A673 (cell line): Measurements from ENCODE around the gene TMEM273. TPM values are rescaled to one million over a fixed set of nuclear protein-coding genes. Genes with fewer than 3 reads are reported as not detected.

Experiments
- BruUV-seq: library from RNA; stranded (reverse); fragments of 400-500 nt; replicated peaks from 2 replicates; lab custom pipeline; 2021; lab: Mats Ljungman, UMichigan
- CTCF ChIA-PET: fragments of 300-600 bp; sonication (Branson Sonifier 250); formaldehyde crosslinking; loops from one replicate; lab custom pipeline; 2022; ENCODE audit warnings: antibody characterized with exemption; lab: Charles Lee
- POLR2A ChIA-PET: fragments of 300-600 bp; sonication (Branson Sonifier 250); formaldehyde crosslinking; loops from one replicate; lab custom pipeline; 2022; ENCODE audit warnings: antibody characterized with exemption; ENCODE audit not compliant: low non-redundant PET; lab: Charles Lee
- DNase-seq: peaks from one replicate; pipeline ENCODE4 v3.0.0-alpha.2; 2015; ENCODE audit warnings: low spot score
- H3K27ac ChIP-seq: fragments of 200-600 bp; sonication (generic); 2 replicates; pipeline ENCODE4 v1.5.1; 2016; ENCODE audit warnings: mixed run types, low read depth, mild to moderate bottlenecking, mixed read lengths, antibody characterized with exemption, low read length; ENCODE audit not compliant: poor library complexity, severe bottlenecking
- H3K27me3 ChIP-seq: fragments of 200-600 bp; sonication (generic); replicated peaks from 2 replicates; pipeline ENCODE4 v1.6.1; 2017; ENCODE audit warnings: mixed run types, low read depth, mild to moderate bottlenecking, mixed read lengths, antibody characterized with exemption, low read length; ENCODE audit not compliant: insufficient read depth, poor library complexity
- H3K36me3 ChIP-seq: fragments of 200-600 bp; sonication (generic); 2 replicates; pipeline ENCODE4 v1.6.1; 2016; ENCODE audit warnings: mixed run types, mild to moderate bottlenecking, mixed read lengths, antibody characterized with exemption, low read length; ENCODE audit not compliant: insufficient read depth, poor library complexity, severe bottlenecking
- H3K4me1 ChIP-seq: fragments of 200-600 bp; sonication (generic); 2 replicates; pipeline ENCODE4 v1.6.1; 2017; ENCODE audit warnings: mixed run types, mild to moderate bottlenecking, mixed read lengths, antibody characterized with exemption, low read length; ENCODE audit not compliant: insufficient read depth, poor library complexity, severe bottlenecking
- H3K4me3 ChIP-seq: fragments of 200-600 bp; sonication (generic); 2 replicates; pipeline ENCODE4 v1.5.1; 2016; ENCODE audit warnings: low read depth, mixed run types, mild to moderate bottlenecking, mixed read lengths, low read length; ENCODE audit not compliant: poor library complexity, severe bottlenecking
- H3K9me3 ChIP-seq: fragments of 200-600 bp; sonication (generic); 2 replicates; pipeline ENCODE4 v1.6.1; 2016; ENCODE audit warnings: mixed run types, low read depth, mild to moderate bottlenecking, mixed read lengths, antibody characterized with exemption, low read length; ENCODE audit not compliant: poor library complexity, severe bottlenecking
- EZH2 ChIP-seq: fragments of 200-600 bp; sonication (generic); IDR thresholded peaks from 2 replicates; pipeline ENCODE4 v1.6.1; 2017; ENCODE audit warnings: borderline replicate concordance, low read depth, mild to moderate bottlenecking, mixed read lengths, antibody characterized with exemption, low read length; ENCODE audit not compliant: poor library complexity, severe bottlenecking
- intact Hi-C: fragments of 100-400 bp; cut with micrococcal nuclease; formaldehyde crosslinking; loops from one replicate; pipeline ENCODE4 v1.10.0; 2022; ENCODE audit not compliant: unreplicated experiment
- total RNA-seq: library from RNA; stranded (reverse); gene quantifications from 2 replicates; pipeline ENCODE4 v1.2.3, GENCODE V29; 2021
- TF ChIP-seq, protein P1 (sequence below): fragments of 300-800, 200-600 bp; sonication (generic); conservative IDR thresholded peaks from 2 replicates; pipeline ENCODE4 v1.5.1; 2017; ENCODE audit warnings: low read depth, mild to moderate bottlenecking, antibody characterized with exemption, low read length, moderate library complexity, mixed read lengths

TMEM273 gene
- total RNA-seq, 1 experiment from 2014 or later = not detected

DNA sequence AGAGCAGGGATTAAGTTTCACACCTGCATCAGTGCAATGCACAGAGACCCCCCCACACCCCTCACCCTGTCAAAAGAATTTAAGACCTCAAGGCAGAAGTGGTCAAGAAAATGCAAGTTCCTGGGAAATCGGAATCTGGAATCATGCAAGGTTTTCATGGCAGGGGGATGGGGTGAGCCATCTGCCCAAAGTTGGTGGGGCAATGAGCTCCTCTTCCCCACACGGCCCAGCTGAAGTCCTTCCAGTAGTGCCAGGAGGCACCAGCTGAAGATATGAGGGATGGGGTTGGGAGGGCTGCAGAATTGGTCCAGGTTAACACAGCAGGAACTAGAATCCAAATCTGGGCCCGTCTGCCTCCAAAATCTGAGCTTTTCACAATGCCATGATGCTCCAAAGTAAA lies 25.0 kb upstream of the TMEM273 start:
- BruUV-seq = no TSS peak
- Histone ChIP-seq H3K4me3 (no peak overlapping the region), H3K27me3 (peaks cover 26% of the 10 kb centered on the region), H3K9me3 (no peaks in the 10 kb centered on the region), H3K27ac (no peak overlapping the region), H3K36me3 (no peaks in the 10 kb centered on the region), H3K4me1 (no peaks in the 10 kb centered on the region)
- no peak for TF ChIP-seq EZH2
- TF ChIP-seq, protein P1, sequence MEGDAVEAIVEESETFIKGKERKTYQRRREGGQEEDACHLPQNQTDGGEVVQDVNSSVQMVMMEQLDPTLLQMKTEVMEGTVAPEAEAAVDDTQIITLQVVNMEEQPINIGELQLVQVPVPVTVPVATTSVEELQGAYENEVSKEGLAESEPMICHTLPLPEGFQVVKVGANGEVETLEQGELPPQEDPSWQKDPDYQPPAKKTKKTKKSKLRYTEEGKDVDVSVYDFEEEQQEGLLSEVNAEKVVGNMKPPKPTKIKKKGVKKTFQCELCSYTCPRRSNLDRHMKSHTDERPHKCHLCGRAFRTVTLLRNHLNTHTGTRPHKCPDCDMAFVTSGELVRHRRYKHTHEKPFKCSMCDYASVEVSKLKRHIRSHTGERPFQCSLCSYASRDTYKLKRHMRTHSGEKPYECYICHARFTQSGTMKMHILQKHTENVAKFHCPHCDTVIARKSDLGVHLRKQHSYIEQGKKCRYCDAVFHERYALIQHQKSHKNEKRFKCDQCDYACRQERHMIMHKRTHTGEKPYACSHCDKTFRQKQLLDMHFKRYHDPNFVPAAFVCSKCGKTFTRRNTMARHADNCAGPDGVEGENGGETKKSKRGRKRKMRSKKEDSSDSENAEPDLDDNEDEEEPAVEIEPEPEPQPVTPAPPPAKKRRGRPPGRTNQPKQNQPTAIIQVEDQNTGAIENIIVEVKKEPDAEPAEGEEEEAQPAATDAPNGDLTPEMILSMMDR = no peak
- POLR2A ChIA-PET = no interaction called here
- intact Hi-C loops = no loop called here
- no peak for DNase-seq
- CTCF ChIA-PET = interaction anchor here (0.8 kb wide), 1 partner anchor 194 kb away, joined by 3 read pairs; no protein-coding TSS in a partner anchor

DNA sequence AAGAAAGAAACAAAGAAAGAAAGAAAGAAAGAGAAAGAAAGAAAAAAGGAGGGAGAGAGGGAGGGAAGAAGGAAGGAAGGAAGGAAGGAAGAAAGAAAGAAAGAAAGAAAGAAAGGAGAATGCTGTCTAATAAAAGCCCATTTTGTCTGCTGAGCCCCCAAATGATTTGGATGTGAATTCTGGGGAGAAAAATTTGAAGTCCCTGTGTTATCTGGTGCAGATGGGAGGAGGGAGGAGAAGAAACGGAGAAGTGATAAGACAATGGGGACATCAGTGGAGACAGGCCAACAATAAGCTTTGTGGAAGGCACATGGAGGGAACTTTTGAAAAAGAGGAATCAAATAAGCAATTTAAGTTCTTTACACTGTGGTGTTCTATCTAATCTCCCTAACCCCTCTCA lies 24.6 kb upstream of the TMEM273 start:
- Histone ChIP-seq H3K9me3 (no peaks in the 10 kb centered on the region), H3K27me3 (peaks cover 22% of the 10 kb centered on the region), H3K27ac (no peak overlapping the region), H3K4me3 (no peak overlapping the region), H3K36me3 (no peaks in the 10 kb centered on the region), H3K4me1 (no peaks in the 10 kb centered on the region)
- POLR2A ChIA-PET = no interaction called here
- DNase-seq = no peak
- no TSS peak for BruUV-seq
- CTCF ChIA-PET = no interaction called here
- intact Hi-C loops = no loop called here
- TF ChIP-seq, protein P1 = no peak
- TF ChIP-seq EZH2 = no peak

DNA sequence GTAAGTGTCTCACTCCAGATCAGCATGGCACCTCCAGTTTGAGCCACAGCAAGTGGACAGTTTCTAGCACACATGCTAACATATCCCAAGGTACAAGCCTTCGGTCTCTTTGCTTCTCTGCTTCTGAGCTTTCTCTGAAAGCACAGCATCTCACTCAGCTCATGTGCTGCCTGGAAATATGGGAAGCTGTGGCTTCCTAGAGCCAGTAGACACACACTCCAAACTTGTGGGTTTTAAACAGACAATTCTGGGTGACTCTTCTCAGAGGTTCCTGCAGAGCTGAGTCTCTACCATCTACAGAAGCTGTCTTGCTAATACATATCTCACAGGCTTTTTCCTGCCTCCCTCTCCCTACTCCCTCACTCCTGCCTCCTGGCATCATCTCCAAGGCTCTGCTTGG lies 23.9 kb upstream of the TMEM273 start:
- no peaks in the 10 kb centered on the region for H3K9me3 ChIP-seq
- H3K27me3 ChIP-seq = peaks cover 18% of the 10 kb centered on the region
- intact Hi-C loops = no loop called here
- TF ChIP-seq EZH2 = no peak
- TF ChIP-seq, protein P1 = no peak
- ChIA-PET CTCF (no interaction called here), POLR2A (no interaction called here)
- no peak for DNase-seq
- no peak overlapping the region for H3K27ac ChIP-seq
- no peak overlapping the region for H3K4me3 ChIP-seq
- no peaks in the 10 kb centered on the region for H3K4me1 ChIP-seq
- no TSS peak for BruUV-seq
- no peaks in the 10 kb centered on the region for H3K36me3 ChIP-seq
